NOMO-1 treated with dmso at 0.1 percent for 144 hours (cell line): Measurements from ENCODE around the gene CPSF7.

Experiments used
- DNase-seq: peaks from one replicate; lab custom pipeline; 2025; ENCODE audit not compliant: unreplicated experiment; lab: John Stamatoyannopoulos, UW

Gene CPSF7

GRCh38 chr11:61357894-61358239, 71.9 kb downstream of the CPSF7 start:
- DNase-seq: no peak

GRCh38 chr11:61357233-61357893, 72.4 kb downstream of the CPSF7 start:
- peak; percentile 84 for DNase-seq

GRCh38 chr11:61356706-61357105, 73.1 kb downstream of the CPSF7 start:
- no peak for DNase-seq

- no peak for DNase-seq
Measured at GRCh38 chr11:61354208-61354607, 75.6 kb downstream of the CPSF7 start.

- no peak for DNase-seq
Measured at GRCh38 chr11:61353131-61354067, 76.4 kb downstream of the CPSF7 start.
